ENCODE measurements around the gene CPD.

CPD gene

GRCh38 chr17:30354701-30355100 is 24.0 kb upstream of the CPD start:
- no peak for DNase-seq (ENCODE audit: low read depth)

- no peak for DNase-seq (ENCODE audit: low read depth)
Measured at GRCh38 chr17:30357476-30357875, 21.3 kb upstream of the CPD start.

- DNase-seq (ENCODE audit: low read depth), result no peak
Measured at GRCh38 chr17:30358055-30358760, 20.5 kb upstream of the CPD start.

- no peak for DNase-seq (ENCODE audit: low read depth)
Measured at GRCh38 chr17:30360086-30360808, 18.5 kb upstream of the CPD start.

GRCh38 chr17:30361766-30362279 is 16.9 kb upstream of the CPD start:
- no peak for DNase-seq (ENCODE audit: low read depth)

- DNase-seq (ENCODE audit: low read depth), result peak; percentile 70
Measured at GRCh38 chr17:30363715-30364202, 15.0 kb upstream of the CPD start.

- no peak for DNase-seq (ENCODE audit: low read depth)
Measured at GRCh38 chr17:30366536-30366935, 12.2 kb upstream of the CPD start.

GRCh38 chr17:30368912-30369720 is 9.6 kb upstream of the CPD start:
- no peak for DNase-seq (ENCODE audit: low read depth)

- DNase-seq (ENCODE audit: low read depth), result no peak
Measured at GRCh38 chr17:30369995-30370394, 8.7 kb upstream of the CPD start.

GRCh38 chr17:30372755-30373154 is 6.0 kb upstream of the CPD start:
- no peak for DNase-seq (ENCODE audit: low read depth)

- DNase-seq (ENCODE audit: low read depth), result no peak
Measured at GRCh38 chr17:30375661-30376060, 3.1 kb upstream of the CPD start.

GRCh38 chr17:30376621-30377452 is 1.9 kb upstream of the CPD start:
- DNase-seq (ENCODE audit: low read depth), result peak; percentile 42

- DNase-seq (ENCODE audit: low read depth), result no peak
Measured at GRCh38 chr17:30377574-30378240, 1.0 kb upstream of the CPD start.

- DNase-seq (ENCODE audit: low read depth), result peak; percentile 35
Measured at GRCh38 chr17:30378241-30378824, 394 bp upstream of the CPD start.

- DNase-seq (ENCODE audit: low read depth), result no peak
Measured at GRCh38 chr17:30379303-30379902, 676 bp downstream of the CPD start.

GRCh38 chr17:30379903-30380381 is 1.2 kb downstream of the CPD start:
- no peak for DNase-seq (ENCODE audit: low read depth)

GRCh38 chr17:30380643-30381339 is 2.1 kb downstream of the CPD start:
- DNase-seq (ENCODE audit: low read depth), result no peak

- no peak for DNase-seq (ENCODE audit: low read depth)
Measured at GRCh38 chr17:30381340-30381659, 2.6 kb downstream of the CPD start.

GRCh38 chr17:30382345-30382744 is 3.6 kb downstream of the CPD start:
- DNase-seq (ENCODE audit: low read depth), result no peak

All from stimulated activated CD8-positive, alpha-beta memory T cell treated with anti-CD3 and anti-CD28 coated beads, Interleukin-4, amount 100 ng/mL, for 24 hours (primary cell).